HCT116 (cell line): ENCODE data around the gene BRMS1. TPM values are rescaled to one million over a fixed set of nuclear protein-coding genes. Genes with fewer than 3 reads are reported as not detected.
A peak's percentile ranks its signal among the peaks of the same experiment; 100 is the strongest.

ENCODE experiments used
- ATAC-seq: fragments of 200-7000 bp; cut with Tn5 transposase; 2 replicates; pipeline ENCODE4 v1.9.1; 2020; ENCODE audit warnings: mild to moderate bottlenecking, moderate library complexity
- BruUV-seq: library from RNA; stranded (reverse); fragments of 400-500 nt; replicated peaks from 2 replicates; lab custom pipeline; 2021; lab: Mats Ljungman, UMichigan
- CTCF ChIA-PET: fragments of 300-600 bp; sonication (Branson Sonifier 250); formaldehyde crosslinking; loops from one replicate; lab custom pipeline; 2021; ENCODE audit warnings: antibody characterized with exemption; lab: Charles Lee
- POLR2A ChIA-PET: fragments of 300-600, 350-600 bp; sonication (Branson Sonifier 250); formaldehyde crosslinking; loops from one replicate; lab custom pipeline; 2021; ENCODE audit warnings: antibody characterized with exemption; lab: Charles Lee
- RAD21 ChIA-PET, 2 experiments: fragments of 300-600 bp; sonication (Branson Sonifier 250); formaldehyde crosslinking; loops; one replicate each; lab custom pipeline; 2023; ENCODE audit warnings: low total read pairs in 2 of 2; ENCODE audit not compliant: uncharacterized antibody in 2 of 2, unreplicated experiment in 2 of 2, low non-redundant PET in 1 of 2; lab: Charles Lee
- DNase-seq: peaks from one replicate; pipeline ENCODE4 v3.0.0-alpha.2; 2010; ENCODE audit warnings: low read depth, low spot score
- H2AFZ ChIP-seq: fragments of 200-600 bp; shearing (Covaris generic), sonication (generic); 2 replicates; pipeline ENCODE4 v1.6.1; 2017; ENCODE audit warnings: low read depth, mixed run types, mixed read lengths, antibody characterized with exemption, low read length; ENCODE audit not compliant: poor library complexity, severe bottlenecking
- H3K27ac ChIP-seq: 2 replicates; pipeline ENCODE4 v1.5.1; 2012; ENCODE audit warnings: low read depth, low read length
- H3K27me3 ChIP-seq: fragments of 200-600 bp; sonication (generic); 2 replicates; pipeline ENCODE4 v1.6.1; 2016; ENCODE audit warnings: mixed run types, low read length, mixed read lengths; ENCODE audit not compliant: insufficient read depth
- H3K36me3 ChIP-seq, 2 experiments: fragments of 200-500 bp in 1 of 2; fragments of 200-600 bp in 1 of 2; sonication (Bioruptor generic) in 1 of 2; sonication (generic) in 1 of 2; 2 replicates each; pipeline versions ENCODE4 v1.5.1 to v1.6.1; 2014 to 2016; ENCODE audit warnings: low read length in 2 of 2, inconsistent platforms in 1 of 2, mixed read lengths in 1 of 2, mixed run types in 1 of 2; ENCODE audit not compliant: insufficient read depth in 2 of 2, control insufficient read depth in 1 of 2
- H3K4me1 ChIP-seq, 2 experiments: fragments of 200-600 bp in 1 of 2; sonication (generic) in 1 of 2; 2 replicates each; pipeline versions ENCODE4 v1.5.1 to v1.6.1; 2012 to 2017; ENCODE audit warnings: low read length in 2 of 2, inconsistent platforms in 1 of 2, mild to moderate bottlenecking in 1 of 2, mixed read lengths in 1 of 2, mixed run types in 1 of 2, moderate library complexity in 1 of 2; ENCODE audit not compliant: insufficient read depth in 2 of 2, control insufficient read depth in 1 of 2
- H3K4me2 ChIP-seq: fragments of 200-600 bp; sonication (generic); 2 replicates; pipeline ENCODE4 v1.6.1; 2017; ENCODE audit warnings: mixed run types, low read length, mixed read lengths
- H3K4me3 ChIP-seq, 2 experiments: fragments of 200-600 bp in 1 of 2; sonication (generic) in 1 of 2; replicated peaks in 1 of 2; 2 replicates each; pipeline ENCODE4 v1.5.1; 2011 to 2016; ENCODE audit warnings: low read length in 2 of 2, control low read depth in 1 of 2, low read depth in 1 of 2, mild to moderate bottlenecking in 1 of 2, mixed read lengths in 1 of 2, mixed run types in 1 of 2
- H3K79me2 ChIP-seq: fragments of 200-600 bp; sonication (generic); 2 replicates; pipeline ENCODE4 v1.6.1; 2017; ENCODE audit warnings: mild to moderate bottlenecking, mixed run types, low read length, moderate library complexity, mixed read lengths; ENCODE audit not compliant: insufficient read depth
- H3K9ac ChIP-seq: fragments of 200-600 bp; sonication (generic); 2 replicates; pipeline ENCODE4 v1.6.1; 2016; ENCODE audit warnings: low read length, mixed read lengths
- H3K9me2 ChIP-seq: fragments of 200-600 bp; sonication (generic), shearing (Covaris generic); 2 replicates; pipeline ENCODE4 v1.6.1; 2017; ENCODE audit warnings: mixed run types, mild to moderate bottlenecking, moderate library complexity; ENCODE audit not compliant: insufficient read depth
- H3K9me3 ChIP-seq, 2 experiments: fragments of 200-500 bp in 1 of 2; fragments of 200-600 bp in 1 of 2; sonication (Bioruptor generic) in 1 of 2; sonication (generic) in 1 of 2; 2 replicates each; pipeline ENCODE4 v1.6.1; 2014 to 2017; ENCODE audit warnings: low read length in 2 of 2, mixed read lengths in 2 of 2, inconsistent platforms in 1 of 2, low read depth in 1 of 2, mild to moderate bottlenecking in 1 of 2, mixed run types in 1 of 2, moderate library complexity in 1 of 2; ENCODE audit not compliant: control insufficient read depth in 1 of 2, insufficient read depth in 1 of 2
- H4K20me1 ChIP-seq: fragments of 200-600 bp; sonication (generic), shearing (Covaris generic); 2 replicates; pipeline ENCODE4 v1.6.1; 2017; ENCODE audit warnings: mixed run types, mild to moderate bottlenecking, moderate library complexity; ENCODE audit not compliant: insufficient read depth
- EGR1 ChIP-seq: IDR thresholded peaks from 2 replicates; pipeline ENCODE4 v1.6.1; 2012; ENCODE audit warnings: low read depth
- EZH2 ChIP-seq: fragments of 200-600 bp; sonication (generic); IDR thresholded peaks from 2 replicates; pipeline ENCODE4 v1.6.1; 2017; ENCODE audit warnings: antibody characterized with exemption, mixed run types
- EZH2phosphoT487 ChIP-seq: fragments of 200-600 bp; IDR thresholded peaks from 2 replicates; pipeline ENCODE4 v1.6.1; 2018; ENCODE audit warnings: antibody characterized with exemption, borderline replicate concordance
- FOSL1 ChIP-seq: IDR thresholded peaks from 2 replicates; pipeline ENCODE4 v1.6.1; 2012; ENCODE audit warnings: low read depth
- JUND ChIP-seq: IDR thresholded peaks from 2 replicates; pipeline ENCODE4 v1.6.1; 2012
- POLR2A ChIP-seq: IDR thresholded peaks from 2 replicates; pipeline ENCODE4 v1.7.0; 2011; ENCODE audit warnings: borderline replicate concordance; ENCODE audit not compliant: insufficient read depth, insufficient read length; ENCODE audit errors: extremely low read depth
- POLR2AphosphoS5 ChIP-seq: IDR thresholded peaks from 2 replicates; pipeline ENCODE4 v1.6.1; 2011; ENCODE audit warnings: mild to moderate bottlenecking, low read depth, low read length, moderate library complexity
- RAD21 ChIP-seq: IDR thresholded peaks from 2 replicates; pipeline ENCODE4 v1.6.1; 2012; ENCODE audit warnings: low read depth, mild to moderate bottlenecking
- SP1 ChIP-seq: IDR thresholded peaks from 2 replicates; pipeline ENCODE4 v1.6.1; 2012; ENCODE audit warnings: low read depth
- YY1 ChIP-seq: IDR thresholded peaks from 2 replicates; pipeline ENCODE4 v1.6.1; 2011; ENCODE audit warnings: low read length, low read depth, moderate library complexity, mild to moderate bottlenecking; ENCODE audit not compliant: insufficient replicate concordance; ENCODE audit errors: extremely low read depth
- ZFX ChIP-seq: fragments of 450-650 bp; IDR thresholded peaks from 2 replicates; pipeline ENCODE4 v1.6.1; 2017
- intact Hi-C: fragments of 100-400 bp; cut with micrococcal nuclease; formaldehyde crosslinking; loops from 2 replicates; pipeline ENCODE4 v1.10.0; 2022
- total RNA-seq: library from RNA; stranded (reverse); gene quantifications from one replicate; pipeline ENCODE4 v1.2.1, GENCODE V29; 2021; ENCODE audit not compliant: unreplicated experiment

Gene BRMS1
- total RNA-seq, 1 experiment from 2014 or later, result 42.1 TPM

- peak overlapping the region; percentile 41 to 57 for H3K4me3 ChIP-seq
- H3K27me3 ChIP-seq, result no peaks in the 10 kb centered on the region
- ATAC-seq, result peak; percentile 86
- RAD21 ChIA-PET, result interaction anchor here (0.5 to 2.9 kb wide), 8 partner anchors 14 to 543 kb away, joined by 3 to 17 read pairs (median 6); partner anchors contain the start of genes RIN1 (in 2 of the 2) and PELI3 (in 1 of the 2)
- peaks cover 16 to 37% of the 10 kb centered on the region in 2 experiments for H3K4me1 ChIP-seq
- peak overlapping the region; percentile 49 for H2AFZ ChIP-seq
- H3K36me3 ChIP-seq, result no peaks in the 10 kb centered on the region
- H3K4me2 ChIP-seq, result peak overlapping the region; percentile 99
- H3K9ac ChIP-seq, result peak overlapping the region; percentile 59
- no peaks in the 10 kb centered on the region for H3K9me3 ChIP-seq
- H4K20me1 ChIP-seq, result no peaks in the 10 kb centered on the region
- peak overlapping the region; percentile 79 for H3K27ac ChIP-seq
- intact Hi-C loops, result loop anchor here (1.0 to 5.0 kb wide), 5 partner anchors 16 to 75 kb away; partner anchors contain the start of genes RIN1, SLC29A2 and YIF1A
- DNase-seq, result peak; percentile 94
- TF ChIP-seq POLR2AphosphoS5 (peak; percentile 78), EGR1 (no peak), YY1 (no peak), POLR2A (peak; percentile 1), RAD21 (no peak), ZFX (peak; percentile 49; the same call in 1 of the 2 replicates), EZH2phosphoT487 (no peak), JUND (no peak), EZH2 (no peak), FOSL1 (no peak), SP1 (peak; percentile 63)
- no TSS peak for BruUV-seq
- no peaks in the 10 kb centered on the region for H3K79me2 ChIP-seq
- no peaks in the 10 kb centered on the region for H3K9me2 ChIP-seq
- CTCF ChIA-PET, result interaction anchor here (0.7 to 3.4 kb wide), 24 partner anchors 9 to 743 kb away, joined by 3 to 121 read pairs (median 9); partner anchors contain the start of genes BRMS1, RAB1B, RBM4B and RIN1
- POLR2A ChIA-PET, result interaction anchor here (0.6 to 3.0 kb wide), 17 partner anchors 9 to 365 kb away, joined by 3 to 18 read pairs (median 5); partner anchors contain the start of genes BRMS1, MRPL11, RBM4 and RBM4B
Measured at GRCh38 chr11:66312549-66313320, 32.2 kb downstream of the BRMS1 start.
